Heart right ventricle (tissue), 16 donors: Measurements from ENCODE around the gene EFCAB11. TPM values are rescaled to one million over a fixed set of nuclear protein-coding genes. Genes with fewer than 3 reads are reported as not detected.
A peak's percentile ranks its signal among the peaks of the same experiment; 100 is the strongest.

Experiments used
- ATAC-seq, 8 donors: fragments of 200-7000 bp; cut with Tn5 transposase; one replicate each; pipeline ENCODE4 v1.9.1; 2020; ENCODE audit warnings: mild to moderate bottlenecking in 8 of 8, moderate library complexity in 8 of 8, moderate number of reproducible peaks in 1 of 8
- DNase-seq, 2 donors: peaks; one replicate each; pipeline ENCODE4 v3.0.0-alpha.2; 2020
- H3K27ac ChIP-seq, 10 donors: fragments of 200-600 bp; sonication (generic) in 2 of 10; one replicate each; pipeline versions ENCODE4 v1.5.0 to v1.8.0; 2020 to 2022; ENCODE audit warnings: mild to moderate bottlenecking in 3 of 10
- H3K27me3 ChIP-seq, 7 donors: fragments of 200-600 bp; one replicate each; pipeline ENCODE4 v1.8.0; 2021 to 2022; ENCODE audit warnings: mild to moderate bottlenecking in 2 of 7
- H3K36me3 ChIP-seq, 9 donors: fragments of 200-600 bp; sonication (generic) in 1 of 9; one replicate each; pipeline versions ENCODE4 v1.5.0 to v1.8.0; 2020 to 2022; ENCODE audit warnings: mild to moderate bottlenecking in 2 of 9
- H3K4me1 ChIP-seq, 9 donors: fragments of 200-600 bp; sonication (generic) in 1 of 9; one replicate each; pipeline versions ENCODE4 v1.5.0 to v1.8.0; 2020 to 2022; ENCODE audit warnings: mild to moderate bottlenecking in 4 of 9
- H3K4me3 ChIP-seq, 10 donors: fragments of 200-600 bp; sonication (generic) in 2 of 10; one replicate each; pipeline versions ENCODE4 v1.5.0 to v1.8.0; 2020 to 2022; ENCODE audit warnings: mild to moderate bottlenecking in 7 of 10, moderate library complexity in 2 of 10
- H3K9me3 ChIP-seq, 11 donors: fragments of 200-600 bp in 10 of 11; sonication (generic) in 2 of 11; one replicate each; pipeline versions ENCODE4 v1.5.0 to v1.8.0; 2013 to 2022; ENCODE audit warnings: mild to moderate bottlenecking in 2 of 11, control low read depth in 1 of 11, moderate library complexity in 1 of 11
- WGBS, 2 donors: extraction: QIAGEN DNeasy Blood & Tissue Kit; methylation state at CpG; one replicate each; pipeline ENCODE4 v1.1.7; 2013; ENCODE audit warnings: inconsistent platforms in 1 of 2; 5-methylcytosine and 5-hydroxymethylcytosine counted together
- intact Hi-C, 10 donors: fragments of 100-400 bp; cut with DNase I; formaldehyde crosslinking; loops; one replicate each; pipeline versions ENCODE4 v1.11.1 to v1.14.2; 2022
- polyA plus RNA-seq, 2 donors: library from polyadenylated mRNA; stranded (reverse); fragments of 200-250 nt; gene quantifications; one replicate each; pipeline ENCODE4 v1.2.3, GENCODE V29; 2013
- total RNA-seq, 10 donors: library from RNA; stranded (reverse); fragmentation: NEBNext Ultra II Directional in 3 of 10; extraction: Animal tissue kit (Norgen Biotek cat#: 25700) in 3 of 10; gene quantifications; one replicate each; pipeline versions ENCODE4 v1.2.1 to v1.2.4, GENCODE V29; 2021 to 2023
- TF ChIP-seq, protein P1 (sequence below), 9 donors: fragments of 200-600 bp; sonication (generic) in 2 of 9; IDR thresholded peaks; one replicate each; pipeline versions ENCODE4 v1.5.0 to v1.8.0; 2021 to 2022; ENCODE audit warnings: antibody characterized with exemption in 9 of 9, mild to moderate bottlenecking in 5 of 9, moderate library complexity in 1 of 9
- donor health status: Arrhythmogenic right ventricular cardiomyopathy.
- donor health status: ischemic (EF 13 %, LVEDD 7.1; RV severe dilation, severe dysfunction).
- donor health status: healthy with polysubstance abuse.
- donor health status: DM: no; HTN: yes; CAD: no.
- donor health status: DM: no; HTN: no; CAD: no.
- donor health status: ischemic (EF 25% LVEDD 6.9; RV normal size, moderate dysfunction).
- donor health status: ischemic (EF 25% LVEDD 5.7; RV mildly dilated, moderate dysfunction).
- donor health status: healthy.
- donor health status: DM: yes; HTN: yes; CAD: no.
- donor health status: Ischemic cardiomyopathy.
- donor health status: ischemic (EF 35%, LVEDD 5.7; RV mildly dilated, moderate dysfunction).
- donor health status: nonischemic (EF 11% LVEDD 7.7; RV severe dilation, severe dysfunction).
- donor health status: DM: yes; HTN: yes; CAD: no.
- donor health status: PGD.
- donor health status: ischemic (EF 29% LVEDD 5.4; RV normal size, mild dysfunction).
- donor health status: nonischemic (EF 23%, LVEDD 6.1; RV moderate dilation, normal function).

Gene EFCAB11
- total and polyA plus RNA-seq, 12 donors, result 0.95 to 6.7 (median 3.4) TPM

DNA sequence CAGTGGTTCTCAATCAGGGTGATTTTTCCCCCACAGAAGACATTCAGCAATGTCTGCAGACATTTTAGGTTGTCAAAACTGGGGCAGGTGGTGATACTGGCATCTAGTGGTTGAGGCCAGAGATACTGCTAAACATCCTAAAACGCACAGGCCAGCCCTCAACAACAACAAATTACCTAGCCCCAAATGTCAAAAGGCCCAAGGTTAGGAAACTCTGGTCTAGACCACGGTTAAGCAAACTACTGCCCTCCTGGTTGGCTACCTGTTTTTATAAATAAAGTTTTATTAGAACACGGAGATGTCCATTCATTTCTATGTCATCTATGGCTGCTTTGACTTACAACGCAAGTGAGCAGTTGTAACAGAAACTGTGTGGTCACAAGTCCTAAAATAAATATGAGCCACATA, 186.7 kb downstream of the EFCAB11 start:
- H3K4me1 ChIP-seq, result peaks cover 0 to 25% (median 0%) of the 10 kb centered on the region in 9 donors
- H3K36me3 ChIP-seq, result no peaks in the 10 kb centered on the region
- intact Hi-C loops, result loop anchor here in 8 of 10 donors (2.0 to 10.0 kb wide), 7 partner anchors 343 to 733 kb away; partner anchors contain the start of gene FOXN3 (in 3 of the 8)
- DNase-seq (peak in 1 of 2 donors; percentile 49), ATAC-seq (peak in 6 of 8 donors; percentile 58 to 74 (median 66))
- TF ChIP-seq, protein P1, sequence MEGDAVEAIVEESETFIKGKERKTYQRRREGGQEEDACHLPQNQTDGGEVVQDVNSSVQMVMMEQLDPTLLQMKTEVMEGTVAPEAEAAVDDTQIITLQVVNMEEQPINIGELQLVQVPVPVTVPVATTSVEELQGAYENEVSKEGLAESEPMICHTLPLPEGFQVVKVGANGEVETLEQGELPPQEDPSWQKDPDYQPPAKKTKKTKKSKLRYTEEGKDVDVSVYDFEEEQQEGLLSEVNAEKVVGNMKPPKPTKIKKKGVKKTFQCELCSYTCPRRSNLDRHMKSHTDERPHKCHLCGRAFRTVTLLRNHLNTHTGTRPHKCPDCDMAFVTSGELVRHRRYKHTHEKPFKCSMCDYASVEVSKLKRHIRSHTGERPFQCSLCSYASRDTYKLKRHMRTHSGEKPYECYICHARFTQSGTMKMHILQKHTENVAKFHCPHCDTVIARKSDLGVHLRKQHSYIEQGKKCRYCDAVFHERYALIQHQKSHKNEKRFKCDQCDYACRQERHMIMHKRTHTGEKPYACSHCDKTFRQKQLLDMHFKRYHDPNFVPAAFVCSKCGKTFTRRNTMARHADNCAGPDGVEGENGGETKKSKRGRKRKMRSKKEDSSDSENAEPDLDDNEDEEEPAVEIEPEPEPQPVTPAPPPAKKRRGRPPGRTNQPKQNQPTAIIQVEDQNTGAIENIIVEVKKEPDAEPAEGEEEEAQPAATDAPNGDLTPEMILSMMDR (IDR thresholded peaks at IDR 0.05), result peak; percentile 43 to 75 (median 60)
- no peak overlapping the region for H3K27ac ChIP-seq
- no peaks in the 10 kb centered on the region for H3K27me3 ChIP-seq
- H3K9me3 ChIP-seq, result peaks cover 0 to 3% (median 0%) of the 10 kb centered on the region in 11 donors
- 34 to 38% methylated on average over 4 of the region's 4 CpGs for WGBS, 2 donors
- H3K4me3 ChIP-seq, result no peak overlapping the region

DNA sequence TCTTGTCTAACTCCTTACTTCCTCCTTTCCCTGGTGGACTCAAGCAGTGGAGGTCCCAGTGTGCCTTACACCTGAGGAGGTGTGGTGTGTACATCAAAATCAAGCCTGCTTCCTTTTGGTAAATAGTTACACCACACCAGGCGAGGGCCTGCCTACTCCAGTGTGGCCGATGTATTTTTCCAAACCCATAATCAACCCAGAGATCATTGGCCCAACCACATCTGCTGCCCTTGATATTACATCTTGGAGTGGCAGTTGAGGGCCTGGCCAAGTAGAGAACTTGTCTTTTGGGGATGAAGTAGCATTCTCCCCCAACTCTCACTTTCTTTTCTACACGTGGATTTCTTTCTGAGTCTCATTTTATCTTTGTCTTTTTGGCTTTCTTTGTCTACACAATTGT, 187.4 kb downstream of the EFCAB11 start:
- TF ChIP-seq, protein P1 (IDR thresholded peaks at IDR 0.05), result no peak
- peaks cover 0 to 25% (median 0%) of the 10 kb centered on the region in 9 donors for H3K4me1 ChIP-seq
- intact Hi-C loops, result loop anchor here in 8 of 10 donors (2.0 to 10.0 kb wide), 7 partner anchors 342 to 732 kb away; partner anchors contain the start of gene FOXN3 (in 3 of the 8)
- no peak for ATAC-seq
- peaks cover 0 to 3% (median 0%) of the 10 kb centered on the region in 11 donors for H3K9me3 ChIP-seq
- no peaks in the 10 kb centered on the region for H3K27me3 ChIP-seq
- no peaks in the 10 kb centered on the region for H3K36me3 ChIP-seq
- 82 to 89% methylated on average over 3 of the region's 3 CpGs for WGBS, 2 donors
- DNase-seq, result no peak
- H3K4me3 ChIP-seq, result no peak overlapping the region
- no peak overlapping the region for H3K27ac ChIP-seq

- intact Hi-C loops, result loop anchor here in 8 of 10 donors (5.0 to 10.0 kb wide), 6 partner anchors 341 to 731 kb away; partner anchors contain the start of gene FOXN3 (in 3 of the 8)
- peaks cover 0 to 14% (median 0%) of the 10 kb centered on the region in 9 donors for H3K4me1 ChIP-seq
- DNase-seq (no peak), ATAC-seq (no peak)
- no peaks in the 10 kb centered on the region for H3K36me3 ChIP-seq
- TF ChIP-seq, protein P1 (IDR thresholded peaks at IDR 0.05), result no peak
- 98 to 100% methylated on average over 3 of the region's 3 CpGs for WGBS, 2 donors
- no peak overlapping the region for H3K27ac ChIP-seq
- H3K27me3 ChIP-seq, result no peaks in the 10 kb centered on the region
- H3K4me3 ChIP-seq, result no peak overlapping the region
- peaks cover 0 to 3% (median 0%) of the 10 kb centered on the region in 11 donors for H3K9me3 ChIP-seq
Measured at GRCh38 chr14:89765346-89765745, 189.2 kb downstream of the EFCAB11 start.

GRCh38 chr14:89760086-89760485, 194.4 kb downstream of the EFCAB11 start:
- no peak for ATAC-seq
- Histone ChIP-seq H3K4me1 (no peaks in the 10 kb centered on the region), H3K27me3 (no peaks in the 10 kb centered on the region), H3K36me3 (no peaks in the 10 kb centered on the region), H3K9me3 (no peaks in the 10 kb centered on the region), H3K4me3 (no peak overlapping the region), H3K27ac (no peak overlapping the region)
- intact Hi-C loops, result loop anchor here in 8 of 10 donors (10.0 kb wide), 5 partner anchors 335 to 725 kb away; partner anchors contain the start of gene FOXN3 (in 3 of the 8)
- TF ChIP-seq, protein P1 (IDR thresholded peaks at IDR 0.05), result no peak
- WGBS, 2 donors, result 74 to 80% methylated on average over 7 of the region's 7 CpGs
- no peak for DNase-seq
